Lower leg skin (tissue), 3 donors: Measurements from ENCODE around the gene TRPC3.

ENCODE experiments used
- CTCF ChIP-seq, 3 donors: fragments of 450-650 bp; IDR thresholded peaks; one replicate each; pipeline ENCODE4 v1.5.1; 2016; ENCODE audit warnings: antibody characterized with exemption in 3 of 3, mild to moderate bottlenecking in 3 of 3, moderate library complexity in 2 of 3
- POLR2A ChIP-seq, 2 donors: fragments of 450-650 bp; IDR thresholded peaks; one replicate each; pipeline ENCODE4 v1.6.1; 2016 to 2017; ENCODE audit warnings: antibody characterized with exemption in 2 of 2, mild to moderate bottlenecking in 1 of 2, moderate library complexity in 1 of 2

GRCh38 chr4:121908346-121908745 is 43.5 kb downstream of the TRPC3 start:
- TF ChIP-seq POLR2A (IDR thresholded peaks at IDR 0.05) (no peak), CTCF (IDR thresholded peaks at IDR 0.05) (no peak)
